CD4-positive, alpha-beta T cell (primary cell): Measurements from ENCODE around the gene NEURL2. TPM values are rescaled to one million over a fixed set of nuclear protein-coding genes. Genes with fewer than 3 reads are reported as not detected.

Source experiments
- ATAC-seq: fragments of 200-7000 bp; cut with Tn5 transposase; one replicate; pipeline ENCODE4 v1.10.0; 2022; ENCODE audit warnings: mild to moderate bottlenecking; ENCODE audit not compliant: poor library complexity
- CTCF ChIA-PET: fragments of 350-600 bp; sonication (Branson Sonifier 250); formaldehyde crosslinking; loops from one replicate; lab custom pipeline; 2021; ENCODE audit warnings: antibody characterized with exemption, inconsistent platforms; lab: Charles Lee
- POLR2A ChIA-PET: fragments of 350-600 bp; sonication (Branson Sonifier 250); formaldehyde crosslinking; loops from one replicate; lab custom pipeline; 2021; ENCODE audit warnings: antibody characterized with exemption, inconsistent platforms; lab: Charles Lee
- DNase-seq, 14 experiments: peaks; one replicate each; pipeline ENCODE4 v3.0.0-alpha.2; 2013 to 2020; ENCODE audit warnings: mixed read lengths in 2 of 14
- H3K27ac ChIP-seq, 2 donors: one replicate each; pipeline versions ENCODE4 v1.5.1 to v1.7.0; 2013; ENCODE audit warnings: low read length in 2 of 2, low read depth in 1 of 2, mild to moderate bottlenecking in 1 of 2
- H3K27me3 ChIP-seq, 2 experiments: 1 replicate in 1 of 2; 2 replicates in 1 of 2; pipeline versions ENCODE4 v1.6.1 to v1.7.0; 2013; ENCODE audit warnings: low read length in 2 of 2, control low read depth in 1 of 2, mild to moderate bottlenecking in 1 of 2, moderate library complexity in 1 of 2; ENCODE audit not compliant: insufficient read depth in 2 of 2, control insufficient read depth in 1 of 2
- H3K36me3 ChIP-seq: one replicate; pipeline ENCODE4 v1.6.1; 2013; ENCODE audit warnings: low read length, control low read depth; ENCODE audit not compliant: insufficient read depth
- H3K4me1 ChIP-seq: one replicate; pipeline ENCODE4 v1.6.1; 2013; ENCODE audit warnings: low read length, control low read depth; ENCODE audit not compliant: insufficient read depth
- H3K4me3 ChIP-seq: one replicate; pipeline ENCODE4 v1.5.1; 2013; ENCODE audit warnings: mild to moderate bottlenecking, low read length, moderate library complexity
- H3K9me3 ChIP-seq, 2 experiments: 1 replicate in 1 of 2; 2 replicates in 1 of 2; pipeline versions ENCODE4 v1.6.1 to v1.7.0; 2013; ENCODE audit warnings: low read length in 2 of 2, mild to moderate bottlenecking in 2 of 2, control low read depth in 1 of 2, moderate library complexity in 1 of 2; ENCODE audit not compliant: control insufficient read depth in 1 of 2, insufficient read depth in 1 of 2
- H3K27ac Mint-ChIP-seq: one replicate; pipeline ENCODE4 v1.8.0; 2020; ENCODE audit warnings: mixed read lengths
- H3K27me3 Mint-ChIP-seq: one replicate; pipeline ENCODE4 v1.8.0; 2021; ENCODE audit warnings: mixed read lengths
- H3K36me3 Mint-ChIP-seq: one replicate; pipeline ENCODE4 v1.8.0; 2021; ENCODE audit warnings: low read depth, mixed read lengths
- H3K4me1 Mint-ChIP-seq: one replicate; pipeline ENCODE4 v1.8.0; 2021; ENCODE audit warnings: low read depth, mixed read lengths
- H3K4me3 Mint-ChIP-seq: one replicate; pipeline ENCODE4 v1.8.0; 2020; ENCODE audit warnings: mild to moderate bottlenecking, mixed read lengths
- H3K9me3 Mint-ChIP-seq: one replicate; pipeline ENCODE4 v1.8.0; 2020; ENCODE audit warnings: mixed read lengths
- CTCF ChIP-seq: fragments of 200-600 bp; IDR thresholded peaks from one replicate; pipeline ENCODE4 v1.8.0; 2022; ENCODE audit warnings: antibody characterized with exemption, mild to moderate bottlenecking
- intact Hi-C, 2 experiments: fragments of 100-400 bp; cut with DNase I in 1 of 2; cut with micrococcal nuclease in 1 of 2; formaldehyde crosslinking; loops; one replicate each; pipeline versions ENCODE4 v1.15.1 to v1.9.0; 2023 to 2025; cut with DNase I, micrococcal nuclease
- total RNA-seq, 174 experiments: library from RNA in 2 of 174; stranded (reverse) in 2 of 174; gene quantifications; one replicate each; pipeline ENCODE4 v1.2.3 and lab custom pipeline; 2021 to 2026

Gene NEURL2
- total RNA-seq, 2 experiments from 2014 or later: 1.5 to 2.5 TPM

GRCh38 chr20:45924391-45925261, 33.6 kb upstream of the NEURL2 start:
- no peak overlapping the region for H3K27ac Mint-ChIP-seq
- intact Hi-C loops: no loop called here
- TF ChIP-seq CTCF: no peak

GRCh38 chr20:45921337-45922189, 30.6 kb upstream of the NEURL2 start:
- peaks cover 3% of the 10 kb centered on the region for H3K4me1 ChIP-seq
- no peaks in the 10 kb centered on the region for H3K36me3 ChIP-seq
- H3K27me3 Mint-ChIP-seq: peaks cover 24% of the 10 kb centered on the region
- ChIA-PET POLR2A (interaction anchor here (2.9 kb wide), 1 partner anchor 13 kb away, joined by 11 read pairs; the partner anchor contains the start of gene PCIF1), CTCF (interaction anchor here (0.7 kb wide), 1 partner anchor 28 kb away, joined by 3 read pairs; no protein-coding TSS in a partner anchor)
- no peak overlapping the region for H3K4me3 Mint-ChIP-seq
- TF ChIP-seq CTCF: no peak
- H3K4me1 Mint-ChIP-seq: peaks cover 4% of the 10 kb centered on the region
- H3K27ac Mint-ChIP-seq: no peak overlapping the region
- peaks cover 0 to 3% of the 10 kb centered on the region in 2 experiments for H3K27me3 ChIP-seq
- H3K4me3 ChIP-seq: no peak overlapping the region
- H3K9me3 Mint-ChIP-seq: no peaks in the 10 kb centered on the region
- H3K27ac ChIP-seq: no peak overlapping the region
- no peak for DNase-seq
- H3K36me3 Mint-ChIP-seq: no peaks in the 10 kb centered on the region
- intact Hi-C loops: no loop called here
- ATAC-seq: no peak
- no peaks in the 10 kb centered on the region for H3K9me3 ChIP-seq

More at GRCh38 chr20:45924391-45925261, 33.6 kb upstream of the NEURL2 start:
- peaks cover 3% of the 10 kb centered on the region for H3K4me1 ChIP-seq
- H3K27me3 ChIP-seq: no peaks in the 10 kb centered on the region
- peaks cover 4% of the 10 kb centered on the region for H3K4me1 Mint-ChIP-seq
- ATAC-seq (no peak), DNase-seq (no peak)
- H3K36me3 ChIP-seq: no peaks in the 10 kb centered on the region
- CTCF ChIA-PET: interaction anchor here (0.7 kb wide), 1 partner anchor 126 kb away, joined by 3 read pairs; no protein-coding TSS in a partner anchor
- H3K36me3 Mint-ChIP-seq: no peaks in the 10 kb centered on the region
- H3K27me3 Mint-ChIP-seq: peaks cover 7% of the 10 kb centered on the region
- no peak overlapping the region for H3K4me3 Mint-ChIP-seq
- no peaks in the 10 kb centered on the region for H3K9me3 Mint-ChIP-seq
- POLR2A ChIA-PET: interaction anchor here (2.4 to 3.3 kb wide), 2 partner anchors 10 to 34 kb away, joined by 6 to 20 read pairs; partner anchors contain the start of genes CTSA, NEURL2 and PCIF1
- H3K4me3 ChIP-seq: no peak overlapping the region
- no peak overlapping the region for H3K27ac ChIP-seq
- no peaks in the 10 kb centered on the region for H3K9me3 ChIP-seq
